Measurements from ENCODE around the gene MUS81.

DNA sequence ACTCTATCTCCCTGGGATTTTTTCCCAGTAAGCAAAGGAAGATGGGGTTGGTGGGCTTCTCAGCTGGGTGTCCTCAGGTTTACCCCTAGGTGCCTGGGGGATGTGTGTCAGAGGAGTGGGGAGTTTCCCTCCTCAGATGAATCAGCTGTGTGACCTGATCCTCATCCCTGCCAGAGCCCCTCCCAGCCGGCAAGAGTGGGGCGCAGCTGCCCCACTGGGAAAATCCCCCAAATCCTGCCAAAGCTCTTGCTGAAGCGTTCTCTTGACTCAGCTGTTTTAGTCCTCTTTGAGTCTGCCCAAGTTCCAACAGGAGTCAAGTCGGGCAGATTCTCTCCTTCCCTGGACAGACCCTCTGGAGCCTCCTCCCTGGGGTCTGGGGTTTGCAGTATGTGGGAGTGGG lies 52.6 kb downstream of the MUS81 start:
- TF ChIP-seq TAF1 (IDR thresholded peaks at IDR 0.05; ENCODE audit: low read depth, low read length): no peak
- no peak for TF ChIP-seq POLR2A (IDR thresholded peaks at IDR 0.05; ENCODE audit: low read depth, low read length)
- no peak for TF ChIP-seq POLR2AphosphoS5 (IDR thresholded peaks at IDR 0.05; ENCODE audit: low read depth, low read length)
- no peak for TF ChIP-seq SPI1 (IDR thresholded peaks at IDR 0.05; ENCODE audit: low read depth, low read length)
